ENCODE data around the gene PSPC1.

GRCh38 chr13:19822673-19823072 is 39.9 kb upstream of the PSPC1 start:
- TF ChIP-seq, protein P1, sequence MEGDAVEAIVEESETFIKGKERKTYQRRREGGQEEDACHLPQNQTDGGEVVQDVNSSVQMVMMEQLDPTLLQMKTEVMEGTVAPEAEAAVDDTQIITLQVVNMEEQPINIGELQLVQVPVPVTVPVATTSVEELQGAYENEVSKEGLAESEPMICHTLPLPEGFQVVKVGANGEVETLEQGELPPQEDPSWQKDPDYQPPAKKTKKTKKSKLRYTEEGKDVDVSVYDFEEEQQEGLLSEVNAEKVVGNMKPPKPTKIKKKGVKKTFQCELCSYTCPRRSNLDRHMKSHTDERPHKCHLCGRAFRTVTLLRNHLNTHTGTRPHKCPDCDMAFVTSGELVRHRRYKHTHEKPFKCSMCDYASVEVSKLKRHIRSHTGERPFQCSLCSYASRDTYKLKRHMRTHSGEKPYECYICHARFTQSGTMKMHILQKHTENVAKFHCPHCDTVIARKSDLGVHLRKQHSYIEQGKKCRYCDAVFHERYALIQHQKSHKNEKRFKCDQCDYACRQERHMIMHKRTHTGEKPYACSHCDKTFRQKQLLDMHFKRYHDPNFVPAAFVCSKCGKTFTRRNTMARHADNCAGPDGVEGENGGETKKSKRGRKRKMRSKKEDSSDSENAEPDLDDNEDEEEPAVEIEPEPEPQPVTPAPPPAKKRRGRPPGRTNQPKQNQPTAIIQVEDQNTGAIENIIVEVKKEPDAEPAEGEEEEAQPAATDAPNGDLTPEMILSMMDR (conservative IDR thresholded peaks at IDR 0.05), result no peak
- no peak for TF ChIP-seq EZH2 (IDR thresholded peaks at IDR 0.05; ENCODE audit: low read depth)
